Adipocyte (in vitro differentiated cells): ENCODE data around the gene TRMT6.
A peak's percentile ranks its signal among the peaks of the same experiment; 100 is the strongest.

Experiments
- DNase-seq: peaks from one replicate; pipeline ENCODE4 v3.0.0-alpha.2; 2015; ENCODE audit warnings: low read depth
- H3K27me3 ChIP-seq: replicated peaks from 2 replicates; pipeline ENCODE4 v1.7.0; 2013; ENCODE audit warnings: mild to moderate bottlenecking, low read length, moderate library complexity; ENCODE audit not compliant: control insufficient read depth, insufficient read depth
- H3K36me3 ChIP-seq: 2 replicates; pipeline ENCODE4 v1.7.0; 2013; ENCODE audit warnings: low read length, mild to moderate bottlenecking, moderate library complexity; ENCODE audit not compliant: control insufficient read depth, insufficient read depth, severe bottlenecking
- H3K4me1 ChIP-seq: 2 replicates; pipeline ENCODE4 v1.7.0; 2013; ENCODE audit warnings: mild to moderate bottlenecking, low read length, moderate library complexity; ENCODE audit not compliant: control insufficient read depth, insufficient read depth
- H3K4me3 ChIP-seq: 2 replicates; pipeline ENCODE4 v1.7.0; 2013; ENCODE audit warnings: mild to moderate bottlenecking, low read length, moderate library complexity
- H3K9ac ChIP-seq: 2 replicates; pipeline ENCODE4 v1.7.0; 2013; ENCODE audit warnings: mild to moderate bottlenecking, low read length, moderate library complexity
- H3K9me3 ChIP-seq: 2 replicates; pipeline ENCODE4 v1.7.0; 2013; ENCODE audit warnings: mild to moderate bottlenecking, low read length, moderate library complexity; ENCODE audit not compliant: control insufficient read depth

Gene TRMT6, protein sequence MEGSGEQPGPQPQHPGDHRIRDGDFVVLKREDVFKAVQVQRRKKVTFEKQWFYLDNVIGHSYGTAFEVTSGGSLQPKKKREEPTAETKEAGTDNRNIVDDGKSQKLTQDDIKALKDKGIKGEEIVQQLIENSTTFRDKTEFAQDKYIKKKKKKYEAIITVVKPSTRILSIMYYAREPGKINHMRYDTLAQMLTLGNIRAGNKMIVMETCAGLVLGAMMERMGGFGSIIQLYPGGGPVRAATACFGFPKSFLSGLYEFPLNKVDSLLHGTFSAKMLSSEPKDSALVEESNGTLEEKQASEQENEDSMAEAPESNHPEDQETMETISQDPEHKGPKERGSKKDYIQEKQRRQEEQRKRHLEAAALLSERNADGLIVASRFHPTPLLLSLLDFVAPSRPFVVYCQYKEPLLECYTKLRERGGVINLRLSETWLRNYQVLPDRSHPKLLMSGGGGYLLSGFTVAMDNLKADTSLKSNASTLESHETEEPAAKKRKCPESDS

DNA sequence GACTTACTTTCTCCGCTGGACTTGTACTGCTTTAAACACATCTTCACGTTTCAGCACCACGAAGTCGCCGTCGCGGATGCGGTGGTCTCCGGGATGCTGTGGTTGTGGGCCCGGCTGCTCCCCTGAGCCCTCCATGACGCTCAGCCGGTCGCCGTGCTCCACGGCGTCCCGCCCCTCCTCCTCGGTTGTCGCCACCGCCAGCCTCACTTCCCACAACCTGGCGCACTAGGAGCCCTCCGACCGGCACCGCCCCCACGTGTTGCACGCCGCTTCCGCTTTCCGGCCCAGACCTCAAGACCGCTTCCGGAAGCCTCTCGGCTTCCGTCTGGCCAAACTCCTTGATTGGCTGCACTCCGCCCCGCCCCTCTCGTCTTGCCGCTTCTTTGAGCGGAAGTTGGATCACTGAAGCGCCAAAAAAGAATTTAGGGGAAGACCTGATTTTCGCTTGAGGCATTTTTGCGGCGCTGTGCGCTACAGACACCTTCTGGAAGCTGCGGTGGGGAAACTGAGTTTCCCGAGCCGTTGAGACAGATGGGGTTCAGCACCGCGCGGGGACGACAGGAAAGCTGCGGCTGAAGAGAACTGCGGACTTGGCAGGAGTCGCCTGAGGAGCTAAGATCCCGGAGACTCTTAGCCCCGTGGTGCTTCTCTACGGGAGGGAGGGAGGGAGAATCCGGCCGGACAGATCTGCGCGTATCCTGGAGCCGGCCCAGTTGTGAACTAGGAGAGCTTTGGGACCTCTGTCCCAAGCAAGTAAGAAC is at the start of gene TRMT6, which contains the start of gene MCM8:
Gene TRMT6, minus strand, starts transcription at position 263 of the 761 bp plus-strand sequence. Its CDS starts 128 bp downstream, at position 135.
Gene MCM8, plus strand, starts transcription at position 382 of the 761 bp plus-strand sequence. CDS start 1,364 bp downstream, outside the sequence.
- peak within 1 kb of the TSS; percentile 89 for H3K9ac ChIP-seq
- peaks cover 18% of the 10 kb centered on the region for H3K4me1 ChIP-seq
- peak; percentile 98 for DNase-seq
- no peaks in the 10 kb centered on the region for H3K9me3 ChIP-seq
- H3K36me3 ChIP-seq, result peaks cover 21% of the 10 kb centered on the region
- H3K27me3 ChIP-seq, result no peaks in the 10 kb centered on the region
- H3K4me3 ChIP-seq, result peak within 1 kb of the TSS; percentile 97

DNA sequence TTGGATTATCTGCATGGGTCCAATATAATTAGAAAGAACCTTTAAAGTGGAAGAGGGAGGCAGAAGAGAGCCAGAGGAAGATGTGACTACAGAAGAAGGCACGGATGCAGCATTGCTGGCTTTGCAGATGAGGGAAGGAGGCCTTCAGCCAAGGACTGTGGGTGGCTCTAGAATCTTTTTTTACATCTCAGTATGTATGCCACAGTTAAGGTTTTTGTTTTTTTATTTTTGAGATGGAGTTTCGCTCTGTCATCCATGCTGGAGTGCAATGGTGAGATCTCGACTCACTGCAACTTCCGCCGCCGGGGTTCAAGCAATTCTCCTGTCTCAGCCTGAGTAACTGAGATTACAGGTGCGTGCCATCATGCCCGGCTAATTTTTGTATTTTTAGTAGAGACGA is 49.5 kb upstream of the TRMT6 start:
- Histone ChIP-seq H3K9me3 (no peaks in the 10 kb centered on the region), H3K27me3 (no peaks in the 10 kb centered on the region), H3K4me1 (no peaks in the 10 kb centered on the region), H3K9ac (no peak overlapping the region), H3K4me3 (no peak overlapping the region), H3K36me3 (peaks cover 9% of the 10 kb centered on the region)
- no peak for DNase-seq

DNA sequence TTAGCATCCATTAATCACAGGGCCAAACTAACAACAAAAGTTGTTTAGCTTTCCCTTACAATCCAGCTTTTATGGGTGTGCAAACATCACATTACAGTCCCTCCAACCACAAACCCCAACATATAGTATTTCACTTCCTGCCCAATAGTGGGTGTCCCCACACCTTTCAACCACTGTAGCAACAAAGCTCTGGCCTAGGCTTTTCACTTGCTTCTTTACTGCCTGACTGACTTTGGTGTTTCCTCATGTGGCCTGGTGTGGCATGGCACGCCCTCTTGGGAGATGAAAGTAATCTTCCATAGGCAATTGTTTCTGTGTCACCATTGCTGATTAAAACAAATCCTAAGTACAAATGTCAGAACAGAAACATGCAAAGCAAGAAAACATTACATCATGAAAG is 46.4 kb upstream of the TRMT6 start:
- Histone ChIP-seq H3K9ac (no peak overlapping the region), H3K27me3 (no peaks in the 10 kb centered on the region), H3K4me3 (no peak overlapping the region), H3K9me3 (no peaks in the 10 kb centered on the region), H3K36me3 (peaks cover 15% of the 10 kb centered on the region), H3K4me1 (peaks cover 7% of the 10 kb centered on the region)
- no peak for DNase-seq

DNA sequence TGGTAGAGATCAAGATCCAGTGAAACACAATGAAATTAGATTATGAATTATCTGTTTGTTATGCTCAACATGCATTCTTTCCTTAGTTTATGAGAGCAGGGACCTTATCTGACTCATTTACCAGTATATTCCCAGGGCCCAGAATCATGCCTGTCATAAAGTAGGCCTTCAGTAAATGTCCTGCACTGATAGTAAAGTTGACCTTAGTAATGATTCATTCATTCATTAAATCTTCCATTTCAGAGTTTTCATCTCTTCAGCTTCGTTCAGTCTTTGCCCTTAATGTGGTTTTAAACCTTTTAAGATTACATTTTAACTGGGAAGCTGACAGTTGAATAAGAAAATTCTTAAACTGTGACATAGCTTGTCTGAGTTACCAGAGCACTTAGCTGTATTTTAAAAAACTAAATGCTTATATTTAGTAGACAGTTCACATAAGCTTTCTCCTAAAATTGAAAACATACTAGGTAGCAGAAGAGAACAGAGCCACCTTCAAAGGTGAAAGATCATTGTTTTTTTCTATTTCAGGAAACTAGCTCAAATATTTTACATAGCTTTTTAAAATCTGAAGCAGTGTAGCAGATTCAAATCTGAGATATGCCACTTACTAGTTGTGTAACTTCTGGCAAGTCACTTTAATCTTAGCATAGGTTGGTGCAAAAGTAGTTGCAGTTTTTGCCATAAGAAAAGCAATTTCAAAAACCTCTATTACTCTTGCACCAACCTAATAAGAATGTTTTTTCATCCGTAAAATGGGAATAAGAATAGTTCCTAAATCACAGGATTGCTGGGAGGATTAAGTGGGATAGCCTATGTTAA is 41.5 kb upstream of the TRMT6 start:
- H3K9ac ChIP-seq, result peak overlapping the region; percentile 13
- H3K4me3 ChIP-seq, result no peak overlapping the region
- no peaks in the 10 kb centered on the region for H3K9me3 ChIP-seq
- peaks cover 13% of the 10 kb centered on the region for H3K4me1 ChIP-seq
- peaks cover 22% of the 10 kb centered on the region for H3K36me3 ChIP-seq
- H3K27me3 ChIP-seq, result no peaks in the 10 kb centered on the region
- peak; percentile 29 for DNase-seq

DNA sequence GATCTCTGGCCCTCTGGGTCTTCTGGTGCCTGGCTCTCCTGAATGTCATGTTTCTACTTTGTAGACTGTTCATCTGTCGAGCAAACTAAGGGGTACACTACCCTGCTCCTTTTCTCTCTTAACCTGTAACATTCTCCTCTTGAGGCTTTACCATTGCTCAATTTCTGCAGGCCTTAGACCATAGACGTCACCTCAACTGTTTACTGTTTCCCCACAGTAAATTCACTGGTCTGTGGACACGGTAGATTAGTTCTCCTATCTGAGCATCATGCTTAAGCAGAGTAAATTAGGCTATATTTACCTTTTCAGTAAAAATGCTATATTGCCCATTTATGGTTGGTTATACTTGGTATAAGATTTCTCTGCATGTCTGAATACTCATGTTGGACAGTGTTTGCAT is 40.6 kb upstream of the TRMT6 start:
- no peaks in the 10 kb centered on the region for H3K9me3 ChIP-seq
- H3K27me3 ChIP-seq, result no peaks in the 10 kb centered on the region
- H3K9ac ChIP-seq, result no peak overlapping the region
- H3K4me3 ChIP-seq, result no peak overlapping the region
- DNase-seq, result no peak
- H3K4me1 ChIP-seq, result peaks cover 13% of the 10 kb centered on the region
- peaks cover 22% of the 10 kb centered on the region for H3K36me3 ChIP-seq

DNA sequence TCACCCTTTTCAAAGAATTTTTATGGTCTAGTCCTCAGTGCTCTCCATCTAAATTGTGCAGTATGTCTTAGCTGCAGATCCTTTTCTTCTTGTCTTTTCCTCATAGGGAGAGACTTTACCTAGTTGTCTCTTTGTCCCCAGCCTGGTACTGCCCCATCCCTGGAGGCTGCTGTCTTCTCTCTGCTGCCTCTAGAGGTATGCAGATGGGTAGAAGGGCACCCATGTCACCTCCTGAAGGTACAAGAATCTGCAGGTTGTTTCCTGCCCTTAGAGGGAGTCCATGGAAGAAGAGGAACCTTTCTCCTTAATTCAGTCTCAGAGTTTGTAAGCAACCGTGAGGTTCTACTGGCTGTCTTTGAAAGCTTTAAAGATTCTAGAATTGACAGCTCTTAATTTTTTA is 39.2 kb upstream of the TRMT6 start:
- Histone ChIP-seq H3K9me3 (no peaks in the 10 kb centered on the region), H3K36me3 (peaks cover 13% of the 10 kb centered on the region), H3K27me3 (no peaks in the 10 kb centered on the region), H3K4me1 (peaks cover 13% of the 10 kb centered on the region), H3K9ac (no peak overlapping the region), H3K4me3 (no peak overlapping the region)
- DNase-seq, result no peak

DNA sequence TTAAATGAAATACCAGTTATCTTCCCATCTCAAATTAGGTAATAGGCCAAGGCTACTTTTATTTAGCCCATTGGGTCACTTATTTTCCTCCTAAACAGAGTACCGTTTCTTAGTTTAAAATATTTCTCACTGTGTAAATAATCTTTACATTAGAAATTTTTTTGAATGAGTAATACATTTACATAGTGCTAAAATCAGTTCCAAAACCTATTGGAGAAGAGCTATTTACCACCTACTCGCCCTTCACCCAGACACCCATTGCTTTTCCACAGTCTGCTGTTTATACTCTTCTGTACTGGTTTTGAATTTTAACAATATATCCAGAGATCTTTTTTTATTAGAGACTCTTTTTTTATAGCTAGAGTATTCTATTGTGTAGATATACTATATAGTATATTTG is 37.0 kb upstream of the TRMT6 start:
- H3K9me3 ChIP-seq, result no peaks in the 10 kb centered on the region
- DNase-seq, result no peak
- H3K27me3 ChIP-seq, result no peaks in the 10 kb centered on the region
- H3K9ac ChIP-seq, result no peak overlapping the region
- peaks cover 7% of the 10 kb centered on the region for H3K36me3 ChIP-seq
- H3K4me3 ChIP-seq, result no peak overlapping the region
- H3K4me1 ChIP-seq, result peaks cover 12% of the 10 kb centered on the region

DNA sequence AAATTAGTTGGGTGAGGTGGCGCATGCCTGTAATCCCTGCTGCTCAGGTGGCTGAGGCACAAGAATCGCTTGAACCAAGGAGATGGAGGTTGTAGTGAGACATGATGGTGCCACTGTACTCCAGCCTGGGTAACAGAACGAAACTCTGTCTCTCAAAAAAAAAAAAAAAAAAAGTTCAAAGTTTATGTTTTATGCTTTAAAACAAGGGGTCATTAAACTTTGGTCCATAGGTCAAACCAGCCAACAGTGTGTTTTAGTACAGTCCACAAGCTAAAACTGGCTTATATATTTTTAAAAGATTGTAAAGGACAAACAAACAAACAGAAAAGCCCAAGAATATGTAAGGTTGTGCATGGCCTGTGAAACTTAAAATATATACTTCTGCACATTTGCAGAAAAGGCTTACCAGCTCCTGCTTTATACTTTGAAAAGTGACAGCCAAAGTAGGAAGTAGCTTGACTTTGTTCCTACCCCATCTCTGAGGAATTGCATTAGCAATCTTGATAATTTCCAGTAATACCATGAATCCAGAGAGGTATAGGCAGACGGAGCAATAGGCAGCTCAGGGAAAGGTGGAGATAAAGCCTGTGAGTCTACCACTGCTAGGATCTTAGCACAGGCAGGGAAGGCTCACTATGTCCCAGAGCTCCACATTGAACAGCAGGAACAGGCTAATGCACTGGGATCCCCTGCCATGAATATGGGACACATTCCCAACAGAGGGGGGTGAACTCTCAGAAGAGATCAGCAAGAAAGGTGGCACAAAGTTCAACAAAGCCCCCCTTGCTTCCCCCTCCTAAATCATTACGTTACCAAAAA is 30.6 kb upstream of the TRMT6 start:
- no peaks in the 10 kb centered on the region for H3K27me3 ChIP-seq
- no peak for DNase-seq
- no peak overlapping the region for H3K4me3 ChIP-seq
- H3K9me3 ChIP-seq, result no peaks in the 10 kb centered on the region
- no peak overlapping the region for H3K9ac ChIP-seq
- no peaks in the 10 kb centered on the region for H3K4me1 ChIP-seq
- H3K36me3 ChIP-seq, result peaks cover 18% of the 10 kb centered on the region

DNA sequence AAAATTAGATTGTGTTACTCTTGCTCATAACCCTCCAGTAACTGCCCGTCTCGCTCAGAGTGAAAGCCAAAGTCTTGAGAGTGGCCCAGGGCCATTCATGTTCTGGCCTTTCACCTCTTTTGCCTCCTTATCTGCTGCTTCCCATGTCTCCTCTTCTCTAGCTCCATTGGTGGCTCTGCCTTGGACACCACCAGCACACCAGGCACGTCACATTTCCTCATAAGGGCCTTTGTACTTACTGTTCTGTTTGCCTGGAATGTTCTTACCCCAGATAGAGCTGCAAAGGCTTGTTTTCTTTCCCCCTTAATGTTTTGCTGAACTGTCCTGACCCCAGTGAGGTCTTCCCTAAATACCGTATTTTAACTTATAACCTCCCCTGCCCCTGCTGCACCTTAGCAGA is 29.5 kb upstream of the TRMT6 start:
- H3K27me3 ChIP-seq, result no peaks in the 10 kb centered on the region
- H3K4me1 ChIP-seq, result no peaks in the 10 kb centered on the region
- no peaks in the 10 kb centered on the region for H3K9me3 ChIP-seq
- no peak for DNase-seq
- H3K36me3 ChIP-seq, result peaks cover 18% of the 10 kb centered on the region
- no peak overlapping the region for H3K4me3 ChIP-seq
- no peak overlapping the region for H3K9ac ChIP-seq

DNA sequence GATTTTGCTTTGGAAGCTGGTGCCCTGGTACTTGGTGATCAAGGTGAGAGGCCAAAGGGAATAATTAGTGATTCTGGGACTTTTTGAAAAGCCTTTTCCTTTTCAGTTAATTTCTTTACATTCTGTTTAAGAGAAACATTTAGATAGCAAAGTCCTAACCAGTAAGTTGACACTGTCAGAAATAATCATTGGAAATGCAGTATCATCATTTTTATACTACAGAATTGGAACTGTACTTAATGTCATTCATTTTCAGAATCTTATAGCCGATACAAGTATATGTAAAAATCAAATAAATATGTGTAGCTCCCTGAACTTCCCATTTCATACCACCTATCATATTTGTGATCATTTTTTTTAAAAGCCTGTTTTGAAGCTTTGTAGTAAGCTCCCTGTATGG is 27.6 kb upstream of the TRMT6 start:
- H3K4me1 ChIP-seq, result peaks cover 2% of the 10 kb centered on the region
- H3K27me3 ChIP-seq, result no peaks in the 10 kb centered on the region
- H3K36me3 ChIP-seq, result peaks cover 18% of the 10 kb centered on the region
- H3K9ac ChIP-seq, result no peak overlapping the region
- no peak for DNase-seq
- no peaks in the 10 kb centered on the region for H3K9me3 ChIP-seq
- H3K4me3 ChIP-seq, result no peak overlapping the region
